Thyroid gland (tissue), 4 donors: ENCODE data around the gene DNAJC8. TPM values are rescaled to one million over a fixed set of nuclear protein-coding genes. Genes with fewer than 3 reads are reported as not detected.
A peak's percentile ranks its signal among the peaks of the same experiment; 100 is the strongest.

Experiments
- DNase-seq, 2 donors: peaks; one replicate each; pipeline ENCODE4 v3.0.0-alpha.2; 2019
- H3K27ac ChIP-seq, 3 donors: fragments of 200-600 bp; sonication (generic); 1 replicate in 2 of 3; 2 replicates in 1 of 3; pipeline ENCODE4 v1.5.1; 2016 to 2019; ENCODE audit warnings: mild to moderate bottlenecking in 1 of 3, moderate library complexity in 1 of 3
- H3K27me3 ChIP-seq: fragments of 200-600 bp; sonication (generic); one replicate; pipeline ENCODE4 v1.5.1; 2019
- H3K36me3 ChIP-seq, 2 donors: fragments of 200-600 bp; sonication (generic); one replicate each; pipeline ENCODE4 v1.5.1; 2016 to 2019
- H3K4me1 ChIP-seq, 2 donors: fragments of 200-600 bp; sonication (generic); one replicate each; pipeline ENCODE4 v1.5.1; 2017 to 2019
- H3K4me3 ChIP-seq, 3 donors: fragments of 200-600 bp; sonication (generic); replicated peaks in 1 of 3; 1 replicate in 2 of 3; 2 replicates in 1 of 3; pipeline ENCODE4 v1.5.1; 2016; ENCODE audit warnings: mild to moderate bottlenecking in 1 of 3
- H3K9me3 ChIP-seq: fragments of 200-600 bp; sonication (generic); one replicate; pipeline ENCODE4 v1.5.1; 2017
- CTCF ChIP-seq, 6 experiments: fragments of 200-600 bp in 3 of 6; fragments of 450-650 bp in 3 of 6; sonication (generic) in 3 of 6; IDR thresholded peaks; one replicate each; pipeline ENCODE4 v1.5.1; 2016 to 2019; ENCODE audit warnings: antibody characterized with exemption in 6 of 6, mild to moderate bottlenecking in 2 of 6, inconsistent platforms in 1 of 6, moderate library complexity in 1 of 6
- POLR2A ChIP-seq, 2 donors: fragments of 450-650 bp; IDR thresholded peaks; one replicate each; pipeline ENCODE4 v1.6.1; 2017; ENCODE audit warnings: antibody characterized with exemption in 2 of 2, mild to moderate bottlenecking in 2 of 2, moderate library complexity in 1 of 2
- WGBS, 2 donors: methylation state at CpG; one replicate each; pipeline ENCODE4 v1.1.5; 2017; 5-methylcytosine and 5-hydroxymethylcytosine counted together
- intact Hi-C: fragments of 100-400 bp; cut with DNase I; formaldehyde crosslinking; loops from one replicate; pipeline ENCODE4 v1.15.1; 2023
- total RNA-seq, 4 donors: library from RNA; depleted of rRNA; stranded (reverse); fragments of >200 nt; gene quantifications; one replicate each; pipeline ENCODE4 v1.2.3, GENCODE V29; 2016

The DNAJC8 gene
- total RNA-seq, 4 donors from 2014 or later: 59.5 to 76.7 (median 62.5) TPM

- H3K36me3 ChIP-seq: no peaks in the 10 kb centered on the region
- TF ChIP-seq CTCF (IDR thresholded peaks at IDR 0.05) (no peak), POLR2A (IDR thresholded peaks at IDR 0.05) (no peak)
- 69 to 86% methylated on average over 3 of the region's 3 CpGs for WGBS, 2 donors
- intact Hi-C loops: no loop called here
- no peak for DNase-seq
- no peaks in the 10 kb centered on the region for H3K4me1 ChIP-seq
- no peaks in the 10 kb centered on the region for H3K9me3 ChIP-seq
- no peaks in the 10 kb centered on the region for H3K27me3 ChIP-seq
- no peak overlapping the region for H3K4me3 ChIP-seq
- H3K27ac ChIP-seq: no peak overlapping the region
Observed at GRCh38 chr1:28190337-28190979, 42.4 kb downstream of the DNAJC8 start.

- no peaks in the 10 kb centered on the region for H3K9me3 ChIP-seq
- no peaks in the 10 kb centered on the region for H3K36me3 ChIP-seq
- WGBS, 2 donors: 92 to 93% methylated on average over 1 of the region's 1 CpG
- intact Hi-C loops: no loop called here
- no peaks in the 10 kb centered on the region for H3K27me3 ChIP-seq
- no peak for DNase-seq
- no peak overlapping the region for H3K4me3 ChIP-seq
- H3K4me1 ChIP-seq: peaks cover 4 to 11% of the 10 kb centered on the region in 2 donors
- no peak overlapping the region for H3K27ac ChIP-seq
- TF ChIP-seq POLR2A (IDR thresholded peaks at IDR 0.05): no peak
- TF ChIP-seq CTCF (IDR thresholded peaks at IDR 0.05): no peak
Observed at GRCh38 chr1:28185071-28185470, 47.8 kb downstream of the DNAJC8 start.

GRCh38 chr1:28180306-28181305, 52.2 kb downstream of the DNAJC8 start:
- WGBS, 2 donors: 67 to 70% methylated on average over 12 of the region's 12 CpGs
- TF ChIP-seq POLR2A (IDR thresholded peaks at IDR 0.05): no peak
- TF ChIP-seq CTCF (IDR thresholded peaks at IDR 0.05): no peak
- intact Hi-C loops: no loop called here

GRCh38 chr1:28178690-28179485, 53.9 kb downstream of the DNAJC8 start:
- Histone ChIP-seq H3K9me3 (no peaks in the 10 kb centered on the region), H3K27ac (peak overlapping the region in 1 of 3 donors; percentile 91), H3K27me3 (no peaks in the 10 kb centered on the region), H3K36me3 (no peaks in the 10 kb centered on the region), H3K4me3 (no peak overlapping the region), H3K4me1 (peaks cover 49% of the 10 kb centered on the region in 2 donors)
- intact Hi-C loops: no loop called here
- TF ChIP-seq CTCF (IDR thresholded peaks at IDR 0.05) (no peak), POLR2A (IDR thresholded peaks at IDR 0.05) (no peak)
- 90 to 93% methylated on average over 15 of the region's 15 CpGs for WGBS, 2 donors
- no peak for DNase-seq

More at GRCh38 chr1:28180306-28181305, 52.2 kb downstream of the DNAJC8 start:
- H3K4me3 ChIP-seq: no peak overlapping the region
- H3K27me3 ChIP-seq: no peaks in the 10 kb centered on the region
- no peaks in the 10 kb centered on the region for H3K9me3 ChIP-seq
- no peak overlapping the region for H3K27ac ChIP-seq
- no peaks in the 10 kb centered on the region for H3K36me3 ChIP-seq
- H3K4me1 ChIP-seq: peaks cover 32 to 34% of the 10 kb centered on the region in 2 donors
- DNase-seq: no peak
